A673 (cell line): Measurements from ENCODE around the gene ZDHHC11.

Experiments used
- EZH2 ChIP-seq: fragments of 200-600 bp; sonication (generic); IDR thresholded peaks from 2 replicates; pipeline ENCODE4 v1.6.1; 2017; ENCODE audit warnings: borderline replicate concordance, low read depth, mild to moderate bottlenecking, mixed read lengths, antibody characterized with exemption, low read length; ENCODE audit not compliant: poor library complexity, severe bottlenecking
- TF ChIP-seq, protein P1 (sequence below): fragments of 300-800, 200-600 bp; sonication (generic); conservative IDR thresholded peaks from 2 replicates; pipeline ENCODE4 v1.5.1; 2017; ENCODE audit warnings: low read depth, mild to moderate bottlenecking, antibody characterized with exemption, low read length, moderate library complexity, mixed read lengths

GRCh38 chr5:886716-887325 lies 36.0 kb upstream of the ZDHHC11 start:
- TF ChIP-seq, protein P1, sequence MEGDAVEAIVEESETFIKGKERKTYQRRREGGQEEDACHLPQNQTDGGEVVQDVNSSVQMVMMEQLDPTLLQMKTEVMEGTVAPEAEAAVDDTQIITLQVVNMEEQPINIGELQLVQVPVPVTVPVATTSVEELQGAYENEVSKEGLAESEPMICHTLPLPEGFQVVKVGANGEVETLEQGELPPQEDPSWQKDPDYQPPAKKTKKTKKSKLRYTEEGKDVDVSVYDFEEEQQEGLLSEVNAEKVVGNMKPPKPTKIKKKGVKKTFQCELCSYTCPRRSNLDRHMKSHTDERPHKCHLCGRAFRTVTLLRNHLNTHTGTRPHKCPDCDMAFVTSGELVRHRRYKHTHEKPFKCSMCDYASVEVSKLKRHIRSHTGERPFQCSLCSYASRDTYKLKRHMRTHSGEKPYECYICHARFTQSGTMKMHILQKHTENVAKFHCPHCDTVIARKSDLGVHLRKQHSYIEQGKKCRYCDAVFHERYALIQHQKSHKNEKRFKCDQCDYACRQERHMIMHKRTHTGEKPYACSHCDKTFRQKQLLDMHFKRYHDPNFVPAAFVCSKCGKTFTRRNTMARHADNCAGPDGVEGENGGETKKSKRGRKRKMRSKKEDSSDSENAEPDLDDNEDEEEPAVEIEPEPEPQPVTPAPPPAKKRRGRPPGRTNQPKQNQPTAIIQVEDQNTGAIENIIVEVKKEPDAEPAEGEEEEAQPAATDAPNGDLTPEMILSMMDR = no peak
- no peak for TF ChIP-seq EZH2
